ENCODE results near the gene UCHL5.
"Not testable (repeated sequence)": the region's sequence is repeated elsewhere in the genome, so short reads cannot be mapped to it uniquely, and the experiment has no call there.

The UCHL5 gene

DNA sequence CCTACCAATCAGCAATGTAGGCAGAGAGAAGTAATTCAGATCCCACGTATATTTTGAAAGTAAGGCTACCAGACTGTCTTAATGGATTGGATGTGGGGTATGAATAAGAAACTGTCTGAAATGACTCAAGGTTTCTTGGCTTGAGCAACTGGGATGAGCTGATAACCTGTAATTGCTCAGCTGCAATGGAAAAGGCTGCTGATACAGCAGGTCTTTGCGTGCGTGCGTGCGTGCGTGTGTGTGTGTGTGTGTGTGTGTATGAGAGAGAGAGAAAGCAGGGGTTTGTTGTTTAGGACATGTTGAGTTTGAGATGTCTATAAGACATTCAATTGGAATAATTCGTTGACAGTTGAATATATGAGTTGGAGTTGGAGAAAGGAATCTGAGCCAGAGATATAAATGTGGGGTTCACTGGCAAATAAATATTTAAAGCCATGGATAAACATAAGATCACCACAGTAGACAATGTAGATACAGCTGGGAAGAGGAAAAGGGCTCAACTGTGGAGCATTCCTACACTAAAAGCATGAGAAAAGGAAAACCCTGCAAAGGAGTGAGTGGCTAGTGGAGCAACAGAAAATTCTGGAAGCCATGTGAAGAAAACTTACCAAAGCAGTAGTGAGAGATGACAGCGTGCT lies 72.9 kb downstream of the UCHL5 start:
- TF ChIP-seq, protein P1, sequence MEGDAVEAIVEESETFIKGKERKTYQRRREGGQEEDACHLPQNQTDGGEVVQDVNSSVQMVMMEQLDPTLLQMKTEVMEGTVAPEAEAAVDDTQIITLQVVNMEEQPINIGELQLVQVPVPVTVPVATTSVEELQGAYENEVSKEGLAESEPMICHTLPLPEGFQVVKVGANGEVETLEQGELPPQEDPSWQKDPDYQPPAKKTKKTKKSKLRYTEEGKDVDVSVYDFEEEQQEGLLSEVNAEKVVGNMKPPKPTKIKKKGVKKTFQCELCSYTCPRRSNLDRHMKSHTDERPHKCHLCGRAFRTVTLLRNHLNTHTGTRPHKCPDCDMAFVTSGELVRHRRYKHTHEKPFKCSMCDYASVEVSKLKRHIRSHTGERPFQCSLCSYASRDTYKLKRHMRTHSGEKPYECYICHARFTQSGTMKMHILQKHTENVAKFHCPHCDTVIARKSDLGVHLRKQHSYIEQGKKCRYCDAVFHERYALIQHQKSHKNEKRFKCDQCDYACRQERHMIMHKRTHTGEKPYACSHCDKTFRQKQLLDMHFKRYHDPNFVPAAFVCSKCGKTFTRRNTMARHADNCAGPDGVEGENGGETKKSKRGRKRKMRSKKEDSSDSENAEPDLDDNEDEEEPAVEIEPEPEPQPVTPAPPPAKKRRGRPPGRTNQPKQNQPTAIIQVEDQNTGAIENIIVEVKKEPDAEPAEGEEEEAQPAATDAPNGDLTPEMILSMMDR (conservative IDR thresholded peaks at IDR 0.05; ENCODE audit: low read depth), result no peak
- ChIA-PET CTCF (no interaction called here), POLR2A (ENCODE audit: low non-redundant PET) (no interaction called here)
- no peak for DNase-seq (ENCODE audit: low spot score)
- H3K27ac ChIP-seq, result no peak overlapping the region

DNA sequence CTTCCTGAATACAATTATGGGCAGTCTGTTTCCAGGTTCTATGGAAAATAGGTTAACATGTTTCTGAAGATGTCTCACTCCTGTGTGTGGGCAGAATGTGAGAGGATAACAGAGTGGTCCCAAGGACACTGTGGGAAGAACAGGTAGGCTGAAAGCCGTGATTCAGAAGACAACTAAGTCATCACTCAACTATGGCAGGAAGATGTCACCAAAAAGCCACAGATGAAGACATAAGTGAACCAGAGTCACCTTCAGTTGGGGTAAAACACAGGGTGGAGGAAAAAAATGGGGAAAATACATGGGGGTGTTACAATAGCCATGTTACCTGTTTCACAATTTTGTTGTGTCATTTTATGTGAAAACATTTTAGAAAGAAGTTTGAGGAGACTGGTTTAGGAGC lies 75.1 kb downstream of the UCHL5 start:
- ChIA-PET POLR2A (ENCODE audit: low non-redundant PET) (no interaction called here), CTCF (no interaction called here)
- H3K27ac ChIP-seq, result no peak overlapping the region
- TF ChIP-seq, protein P1 (conservative IDR thresholded peaks at IDR 0.05; ENCODE audit: low read depth), result no peak
- DNase-seq (ENCODE audit: low spot score), result no peak

GRCh38 chr1:192983349-192983980 lies 75.7 kb downstream of the UCHL5 start:
- peak; percentile 68 for DNase-seq (ENCODE audit: low spot score)
- TF ChIP-seq, protein P1 (conservative IDR thresholded peaks at IDR 0.05; ENCODE audit: low read depth), result no peak
- CTCF ChIA-PET, result interaction anchor here (0.6 kb wide), 1 partner anchor 263 kb away, joined by 3 read pairs; no protein-coding TSS in a partner anchor
- H3K27ac ChIP-seq, result no peak overlapping the region
- POLR2A ChIA-PET (ENCODE audit: low non-redundant PET), result no interaction called here

DNA sequence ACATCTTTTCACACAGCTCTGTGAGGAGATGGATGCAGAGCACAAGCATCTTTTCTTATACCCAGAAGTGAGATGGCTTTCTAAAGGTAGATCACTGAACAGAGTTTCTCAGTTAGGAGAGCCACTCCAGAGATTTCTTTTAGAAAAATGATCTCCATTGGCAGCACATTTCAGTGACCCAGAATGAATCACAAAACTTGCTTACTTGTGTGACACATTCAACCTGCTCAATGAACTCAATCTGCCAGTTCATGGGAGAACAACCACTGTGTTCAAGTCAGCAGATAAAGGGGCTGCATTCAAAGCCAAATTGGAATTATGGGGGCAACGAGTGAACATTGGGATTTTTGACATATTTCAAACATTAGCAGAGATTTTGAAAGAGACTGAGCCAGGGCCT lies 78.3 kb downstream of the UCHL5 start:
- no peak for DNase-seq (ENCODE audit: low spot score)
- ChIA-PET CTCF (interaction anchor here (0.7 kb wide), 1 partner anchor 47 kb away, joined by 3 read pairs; no protein-coding TSS in a partner anchor), POLR2A (ENCODE audit: low non-redundant PET) (no interaction called here)
- H3K27ac ChIP-seq, result no peak overlapping the region
- TF ChIP-seq, protein P1 (conservative IDR thresholded peaks at IDR 0.05; ENCODE audit: low read depth), result no peak

DNA sequence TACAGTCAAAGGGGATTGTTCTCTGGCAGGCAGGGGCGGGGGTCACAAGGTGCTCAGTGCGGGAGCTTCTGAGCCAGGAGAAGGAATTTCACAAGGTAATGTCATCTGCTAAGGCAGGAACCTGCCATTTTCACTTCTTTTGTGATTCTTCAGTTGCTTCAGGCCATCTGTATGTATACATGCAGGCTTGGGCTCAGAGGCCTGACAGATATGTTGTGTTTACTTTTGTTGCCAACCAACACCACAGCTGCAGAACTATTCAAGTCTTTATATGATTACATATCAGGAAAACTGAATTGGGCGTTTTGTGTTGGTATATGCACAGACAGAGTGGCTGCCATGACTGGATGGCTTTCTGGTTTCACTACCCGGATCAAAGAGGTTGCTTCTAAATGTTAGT lies 78.8 kb downstream of the UCHL5 start:
- DNase-seq (ENCODE audit: low spot score); H3K27ac ChIP-seq; POLR2A ChIA-PET (ENCODE audit: low non-redundant PET): not testable (repeated sequence)
- CTCF ChIA-PET, result interaction anchor here (0.6 kb wide), 1 partner anchor 252 kb away, joined by 3 read pairs; no protein-coding TSS in a partner anchor

DNA sequence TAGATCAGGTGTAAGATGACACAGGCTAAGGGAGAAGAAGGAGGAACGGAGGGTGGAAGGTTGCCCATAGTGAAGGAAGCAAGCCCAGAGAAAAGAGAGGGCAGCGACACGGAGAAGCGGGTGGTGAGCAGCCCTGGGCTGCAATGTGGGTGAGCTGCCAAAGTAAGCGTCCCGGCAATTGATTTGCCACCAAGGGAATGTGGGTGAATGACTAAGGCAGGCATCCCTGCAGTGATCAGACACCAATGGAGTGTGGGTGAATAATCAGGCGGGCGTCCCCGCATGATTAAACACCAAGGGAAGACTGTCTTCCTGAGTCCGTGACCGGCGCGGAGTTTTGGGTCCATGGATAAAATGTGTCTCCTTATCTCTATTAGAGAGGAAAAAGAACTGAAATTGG lies 79.6 kb downstream of the UCHL5 start:
- TF ChIP-seq, protein P1 (conservative IDR thresholded peaks at IDR 0.05; ENCODE audit: low read depth), result no peak
- no peak overlapping the region for H3K27ac ChIP-seq
- CTCF ChIA-PET, result interaction anchor here (0.6 kb wide), 1 partner anchor 252 kb away, joined by 3 read pairs; no protein-coding TSS in a partner anchor
- POLR2A ChIA-PET (ENCODE audit: low non-redundant PET), result no interaction called here
- DNase-seq (ENCODE audit: low spot score), result no peak

GRCh38 chr1:192978195-192978710 lies 80.9 kb downstream of the UCHL5 start:
- POLR2A ChIA-PET (ENCODE audit: low non-redundant PET), result no interaction called here
- no peak for DNase-seq (ENCODE audit: low spot score)
- CTCF ChIA-PET, result no interaction called here
- TF ChIP-seq, protein P1 (conservative IDR thresholded peaks at IDR 0.05; ENCODE audit: low read depth), result no peak
- H3K27ac ChIP-seq, result no peak overlapping the region
